ENCODE results near the gene METTL5.

METTL5 gene

GRCh38 chr2:169781249-169782013, 43.3 kb downstream of the METTL5 start:
- no peak for DNase-seq (ENCODE audit: low read depth)

GRCh38 chr2:169778446-169778845, 46.3 kb downstream of the METTL5 start:
- no peak for DNase-seq (ENCODE audit: low read depth)

- DNase-seq (ENCODE audit: low read depth) = no peak
Measured at GRCh38 chr2:169776252-169776761, 48.4 kb downstream of the METTL5 start.

- no peak for DNase-seq (ENCODE audit: low read depth)
Measured at GRCh38 chr2:169775765-169776164, 48.9 kb downstream of the METTL5 start.

GRCh38 chr2:169775354-169775753, 49.4 kb downstream of the METTL5 start:
- DNase-seq (ENCODE audit: low read depth) = no peak

- no peak for DNase-seq (ENCODE audit: low read depth)
Measured at GRCh38 chr2:169772651-169773050, 52.1 kb downstream of the METTL5 start.

GRCh38 chr2:169771612-169772011, 53.1 kb downstream of the METTL5 start:
- DNase-seq (ENCODE audit: low read depth) = no peak

- DNase-seq (ENCODE audit: low read depth) = no peak
Measured at GRCh38 chr2:169771021-169771420, 53.7 kb downstream of the METTL5 start.

- DNase-seq (ENCODE audit: low read depth) = no peak
Measured at GRCh38 chr2:169768262-169768995, 56.3 kb downstream of the METTL5 start.

- DNase-seq (ENCODE audit: low read depth) = no peak
Measured at GRCh38 chr2:169767243-169767888, 57.3 kb downstream of the METTL5 start.

GRCh38 chr2:169765523-169765922, 59.2 kb downstream of the METTL5 start:
- no peak for DNase-seq (ENCODE audit: low read depth)

- DNase-seq (ENCODE audit: low read depth) = no peak
Measured at GRCh38 chr2:169761970-169762292, 62.8 kb downstream of the METTL5 start.

Data from GM04503 (cell line).